ENCODE results near the gene KNCN. TPM values are rescaled to one million over a fixed set of nuclear protein-coding genes. Genes with fewer than 3 reads are reported as not detected.
A peak's percentile ranks its signal among the peaks of the same experiment; 100 is the strongest.

The KNCN gene
- not detected for polyA plus RNA-seq (2013, experiment 1 of 2)
- polyA plus RNA-seq (2013, experiment 2 of 2): not detected

GRCh38 chr1:46551597-46552095 lies at the start of gene KNCN:
Gene KNCN (minus strand): TSS chr1:46551647. CDS start chr1:46551215, 432 bp downstream.
- H2BK120ac ChIP-seq (ENCODE audit: low read depth, low read length): no peak within 1 kb of the TSS
- no peak within 1 kb of the TSS for H2AFZ ChIP-seq (ENCODE audit: low read length)
- peaks cover 0 to 33% (median 0%) of the 10 kb centered on the region in 3 experiments for H3K27me3 ChIP-seq (ENCODE audit: control insufficient read depth in 3 of 3, insufficient read depth in 3 of 3, low read depth in 1 of 3, low read length in 3 of 3)
- no CpG with 5 or more reads among the region's 6 CpGs for WGBS, 2 donors (ENCODE audit: extremely low coverage in 2 of 2, insufficient read length in 2 of 2, insufficient replicate concordance in 1 of 2)
- H3K36me3 ChIP-seq (replicated peaks in 1 of 2; ENCODE audit: control insufficient read depth in 2 of 2, insufficient read depth in 2 of 2, low read length in 2 of 2): no peaks in the 10 kb centered on the region
- no peak within 1 kb of the TSS for H3K27ac ChIP-seq (replicated peaks; ENCODE audit: low read length)
- H3K4ac ChIP-seq (ENCODE audit: low read length): no peak within 1 kb of the TSS
- DNase-seq (ENCODE audit: low spot score): no peak
- H3K4me2 ChIP-seq (ENCODE audit: insufficient read depth, low read length, poor library complexity, severe bottlenecking): no peak within 1 kb of the TSS
- peaks cover 15 to 17% of the 10 kb centered on the region in 2 donors for H3K4me1 ChIP-seq (ENCODE audit: control insufficient read depth in 2 of 2, insufficient read depth in 1 of 2, low read depth in 1 of 2, low read length in 2 of 2)
- peak within 1 kb of the TSS; percentile 70 for H3K18ac ChIP-seq (ENCODE audit: low read length)
- H3K79me1 ChIP-seq (ENCODE audit: low read depth, low read length): no peaks in the 10 kb centered on the region
- H3K9me3 ChIP-seq (replicated peaks in 1 of 2; ENCODE audit: control insufficient read depth in 2 of 2, insufficient read depth in 1 of 2, low read depth in 1 of 2, low read length in 2 of 2): no peaks in the 10 kb centered on the region
- no peak within 1 kb of the TSS for H4K91ac ChIP-seq (ENCODE audit: low read depth, low read length, poor library complexity)
- H3K9ac ChIP-seq (ENCODE audit: low read depth, low read length, poor library complexity): peak within 1 kb of the TSS; percentile 22
- H2BK15ac ChIP-seq (ENCODE audit: low read length): peak within 1 kb of the TSS; percentile 90
- no peak within 1 kb of the TSS for H4K8ac ChIP-seq (ENCODE audit: low read depth, low read length)
- peak within 1 kb of the TSS; percentile 91 for H2BK5ac ChIP-seq (ENCODE audit: low read length)
- H3K4me3 ChIP-seq (ENCODE audit: low read length in 2 of 2): no peak within 1 kb of the TSS
- peak within 1 kb of the TSS; percentile 82 for H3K23ac ChIP-seq (ENCODE audit: low read depth, low read length, poor library complexity)
- H2BK12ac ChIP-seq (ENCODE audit: low read length): no peak within 1 kb of the TSS
- H3K14ac ChIP-seq (ENCODE audit: low read length): peak within 1 kb of the TSS; percentile 23
- peak within 1 kb of the TSS; percentile 60 for H2AK5ac ChIP-seq (ENCODE audit: low read depth, low read length)

GRCh38 chr1:46599059-46599970 lies 47.9 kb upstream of the KNCN start:
- H3K23ac ChIP-seq (ENCODE audit: low read depth, low read length, poor library complexity): no peak overlapping the region
- peaks cover 4 to 8% of the 10 kb centered on the region in 2 donors for H3K4me1 ChIP-seq (ENCODE audit: control insufficient read depth in 2 of 2, insufficient read depth in 1 of 2, low read depth in 1 of 2, low read length in 2 of 2)
- H2BK15ac ChIP-seq (ENCODE audit: low read length): no peak overlapping the region
- no peaks in the 10 kb centered on the region for H3K79me1 ChIP-seq (ENCODE audit: low read depth, low read length)
- no peak overlapping the region for H3K4me3 ChIP-seq (ENCODE audit: low read length in 2 of 2)
- no peak overlapping the region for H3K14ac ChIP-seq (ENCODE audit: low read length)
- H3K9ac ChIP-seq (ENCODE audit: low read depth, low read length, poor library complexity): no peak overlapping the region
- no peak overlapping the region for H3K18ac ChIP-seq (ENCODE audit: low read length)
- 100% methylated on average over 1 of the region's 9 CpGs; no CpG with 5 or more reads in 1 of the 2 donors for WGBS, 2 donors (ENCODE audit: extremely low coverage in 2 of 2, insufficient read length in 2 of 2, insufficient replicate concordance in 1 of 2)
- no peak for DNase-seq (ENCODE audit: low spot score)
- H2AFZ ChIP-seq (ENCODE audit: low read length): no peak overlapping the region
- H2BK5ac ChIP-seq (ENCODE audit: low read length): no peak overlapping the region
- no peaks in the 10 kb centered on the region for H3K27me3 ChIP-seq (ENCODE audit: control insufficient read depth in 3 of 3, insufficient read depth in 3 of 3, low read depth in 1 of 3, low read length in 3 of 3)
- no peak overlapping the region for H4K91ac ChIP-seq (ENCODE audit: low read depth, low read length, poor library complexity)
- no peak overlapping the region for H2BK120ac ChIP-seq (ENCODE audit: low read depth, low read length)
- H4K8ac ChIP-seq (ENCODE audit: low read depth, low read length): no peak overlapping the region
- H3K4me2 ChIP-seq (ENCODE audit: insufficient read depth, low read length, poor library complexity, severe bottlenecking): no peak overlapping the region
- no peak overlapping the region for H2BK12ac ChIP-seq (ENCODE audit: low read length)
- H3K36me3 ChIP-seq (replicated peaks in 1 of 2; ENCODE audit: control insufficient read depth in 2 of 2, insufficient read depth in 2 of 2, low read length in 2 of 2): no peaks in the 10 kb centered on the region
- no peak overlapping the region for H3K27ac ChIP-seq (replicated peaks; ENCODE audit: low read length)
- H3K9me3 ChIP-seq (replicated peaks in 1 of 2; ENCODE audit: control insufficient read depth in 2 of 2, insufficient read depth in 1 of 2, low read depth in 1 of 2, low read length in 2 of 2): no peaks in the 10 kb centered on the region
- no peak overlapping the region for H3K4ac ChIP-seq (ENCODE audit: low read length)
- no peak overlapping the region for H2AK5ac ChIP-seq (ENCODE audit: low read depth, low read length)

GRCh38 chr1:46596846-46597245 lies 45.4 kb upstream of the KNCN start:
- H3K4ac ChIP-seq (ENCODE audit: low read length): no peak overlapping the region

GRCh38 chr1:46596036-46596435 lies 44.6 kb upstream of the KNCN start:
- no peak overlapping the region for H3K18ac ChIP-seq (ENCODE audit: low read length)
- H2BK12ac ChIP-seq (ENCODE audit: low read length): no peak overlapping the region
- peaks cover 7 to 29% of the 10 kb centered on the region in 2 donors for H3K36me3 ChIP-seq (replicated peaks in 1 of 2; ENCODE audit: control insufficient read depth in 2 of 2, insufficient read depth in 2 of 2, low read length in 2 of 2)
- no peak overlapping the region for H2BK120ac ChIP-seq (ENCODE audit: low read depth, low read length)
- DNase-seq (ENCODE audit: low spot score): no peak
- H3K4me2 ChIP-seq (ENCODE audit: insufficient read depth, low read length, poor library complexity, severe bottlenecking): no peak overlapping the region
- no peak overlapping the region for H3K4ac ChIP-seq (ENCODE audit: low read length)
- no peak overlapping the region for H4K91ac ChIP-seq (ENCODE audit: low read depth, low read length, poor library complexity)
- H3K14ac ChIP-seq (ENCODE audit: low read length): no peak overlapping the region
- no peak overlapping the region for H4K8ac ChIP-seq (ENCODE audit: low read depth, low read length)
- peaks cover 0 to 5% of the 10 kb centered on the region in 2 donors for H3K4me1 ChIP-seq (ENCODE audit: control insufficient read depth in 2 of 2, insufficient read depth in 1 of 2, low read depth in 1 of 2, low read length in 2 of 2)
- H2AK5ac ChIP-seq (ENCODE audit: low read depth, low read length): no peak overlapping the region
- H2BK5ac ChIP-seq (ENCODE audit: low read length): no peak overlapping the region
- no CpG with 5 or more reads among the region's 1 CpG for WGBS, 2 donors (ENCODE audit: extremely low coverage in 2 of 2, insufficient read length in 2 of 2, insufficient replicate concordance in 1 of 2)
- no peak overlapping the region for H2BK15ac ChIP-seq (ENCODE audit: low read length)
- no peak overlapping the region for H3K4me3 ChIP-seq (ENCODE audit: low read length in 2 of 2)
- H3K9me3 ChIP-seq (replicated peaks in 1 of 2; ENCODE audit: control insufficient read depth in 2 of 2, insufficient read depth in 1 of 2, low read depth in 1 of 2, low read length in 2 of 2): no peaks in the 10 kb centered on the region
- H3K79me1 ChIP-seq (ENCODE audit: low read depth, low read length): no peaks in the 10 kb centered on the region
- H3K9ac ChIP-seq (ENCODE audit: low read depth, low read length, poor library complexity): no peak overlapping the region
- H2AFZ ChIP-seq (ENCODE audit: low read length): no peak overlapping the region
- H3K23ac ChIP-seq (ENCODE audit: low read depth, low read length, poor library complexity): no peak overlapping the region
- no peaks in the 10 kb centered on the region for H3K27me3 ChIP-seq (ENCODE audit: control insufficient read depth in 3 of 3, insufficient read depth in 3 of 3, low read depth in 1 of 3, low read length in 3 of 3)
- H3K27ac ChIP-seq (replicated peaks; ENCODE audit: low read length): no peak overlapping the region

More at GRCh38 chr1:46596846-46597245, 45.4 kb upstream of the KNCN start:
- Histone ChIP-seq H3K4me2 (ENCODE audit: insufficient read depth, low read length, poor library complexity, severe bottlenecking) (no peak overlapping the region), H3K18ac (ENCODE audit: low read length) (no peak overlapping the region), H2BK120ac (ENCODE audit: low read depth, low read length) (no peak overlapping the region), H3K23ac (ENCODE audit: low read depth, low read length, poor library complexity) (no peak overlapping the region), H3K27ac (replicated peaks; ENCODE audit: low read length) (no peak overlapping the region), H3K4me3 (ENCODE audit: low read length in 2 of 2) (no peak overlapping the region), H4K91ac (ENCODE audit: low read depth, low read length, poor library complexity) (no peak overlapping the region), H3K36me3 (replicated peaks in 1 of 2; ENCODE audit: control insufficient read depth in 2 of 2, insufficient read depth in 2 of 2, low read length in 2 of 2) (peaks cover 7 to 21% of the 10 kb centered on the region in 2 donors), H2BK5ac (ENCODE audit: low read length) (no peak overlapping the region), H3K79me1 (ENCODE audit: low read depth, low read length) (no peaks in the 10 kb centered on the region), H2BK15ac (ENCODE audit: low read length) (no peak overlapping the region), H2AFZ (ENCODE audit: low read length) (no peak overlapping the region), H3K9me3 (replicated peaks in 1 of 2; ENCODE audit: control insufficient read depth in 2 of 2, insufficient read depth in 1 of 2, low read depth in 1 of 2, low read length in 2 of 2) (no peaks in the 10 kb centered on the region), H3K14ac (ENCODE audit: low read length) (no peak overlapping the region), H2BK12ac (ENCODE audit: low read length) (no peak overlapping the region), H4K8ac (ENCODE audit: low read depth, low read length) (no peak overlapping the region), H3K4me1 (ENCODE audit: control insufficient read depth in 2 of 2, insufficient read depth in 1 of 2, low read depth in 1 of 2, low read length in 2 of 2) (peaks cover 0 to 5% of the 10 kb centered on the region in 2 donors), H3K9ac (ENCODE audit: low read depth, low read length, poor library complexity) (no peak overlapping the region), H3K27me3 (ENCODE audit: control insufficient read depth in 3 of 3, insufficient read depth in 3 of 3, low read depth in 1 of 3, low read length in 3 of 3) (no peaks in the 10 kb centered on the region), H2AK5ac (ENCODE audit: low read depth, low read length) (no peak overlapping the region)
- WGBS, 2 donors (ENCODE audit: extremely low coverage in 2 of 2, insufficient read length in 2 of 2, insufficient replicate concordance in 1 of 2): no CpG with 5 or more reads among the region's 3 CpGs
- DNase-seq (ENCODE audit: low spot score): no peak
